GM20000 (cell line): ENCODE data around the gene SH3D19.

Source experiments
- DNase-seq: peaks from one replicate; pipeline ENCODE4 v3.0.0; 2012; ENCODE audit warnings: low spot score
- TF ChIP-seq, protein P1 (sequence below): IDR thresholded peaks from 2 replicates; pipeline ENCODE4 v1.5.1; 2012; ENCODE audit warnings: mild to moderate bottlenecking, control low read depth; ENCODE audit errors: extremely low read depth, missing control alignments

SH3D19 gene

DNA sequence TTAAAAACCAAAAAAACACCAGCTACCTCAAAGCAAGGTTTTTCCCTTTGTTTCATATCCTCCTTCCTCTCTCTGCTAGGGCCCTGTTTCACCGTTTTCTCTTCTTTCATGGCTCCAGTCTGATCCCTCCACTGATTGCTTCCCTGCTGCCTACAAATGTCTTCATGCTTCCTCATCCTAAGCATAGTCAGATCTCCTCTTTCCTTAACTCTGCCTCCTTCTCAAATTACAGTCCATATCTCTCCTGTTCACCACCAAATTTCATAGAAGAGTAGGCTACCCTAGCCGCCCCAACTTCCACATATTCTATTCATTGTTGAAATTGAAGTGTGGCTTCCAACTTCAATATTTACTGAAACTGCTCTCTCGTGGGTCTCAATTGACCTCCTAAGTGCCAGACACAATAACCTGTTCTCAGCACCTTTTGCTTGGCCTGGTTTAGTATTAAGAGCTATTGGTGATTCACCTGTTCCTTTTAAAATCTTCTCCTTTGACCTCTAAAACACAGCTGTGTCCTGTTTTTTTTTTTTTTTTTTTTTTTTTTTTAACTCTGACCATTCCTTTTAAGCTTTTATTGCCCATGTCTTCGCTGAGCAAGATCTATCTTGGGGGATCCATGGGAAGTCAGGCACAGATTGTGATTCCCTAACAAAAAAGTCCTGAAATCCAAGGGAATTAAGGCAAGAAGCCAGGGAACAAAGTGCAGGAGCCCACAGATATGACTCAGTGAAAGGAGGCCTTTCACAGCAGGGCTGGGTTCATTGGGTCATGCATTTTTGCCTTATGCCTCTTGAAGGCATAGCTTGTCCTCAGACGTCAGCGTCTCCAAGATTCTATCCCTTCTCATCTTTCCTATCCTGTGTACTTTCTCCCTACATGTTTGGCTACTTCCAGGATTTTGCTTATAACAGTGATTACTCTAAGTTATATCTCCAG is 140.6 kb downstream of the SH3D19 start:
- no peak for DNase-seq

DNA sequence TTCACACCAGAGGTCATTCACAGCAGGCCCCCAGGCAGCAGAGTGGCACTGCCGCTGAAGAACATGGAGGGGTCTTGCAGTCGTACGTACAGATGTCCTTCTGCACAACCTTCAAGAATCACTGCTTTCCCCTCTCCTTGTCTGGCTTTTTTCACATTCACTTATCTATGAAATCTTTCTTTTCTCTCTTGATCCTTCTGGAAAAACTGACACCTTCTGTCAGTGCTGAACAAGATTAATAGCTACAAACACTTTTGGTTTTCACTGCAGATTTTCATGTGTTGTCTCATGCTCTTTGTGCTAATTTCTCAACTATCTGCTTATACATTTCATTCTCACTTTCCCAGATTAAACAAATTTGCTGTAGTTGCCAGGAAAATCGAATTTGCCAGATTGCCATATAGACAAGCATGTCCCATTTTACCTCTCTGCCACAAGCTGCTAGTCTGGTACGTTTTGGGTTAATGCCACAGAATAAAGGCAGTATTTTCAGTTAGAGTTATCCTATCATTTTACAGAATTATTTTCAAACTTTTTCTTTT is 142.9 kb downstream of the SH3D19 start:
- DNase-seq: no peak
- TF ChIP-seq, protein P1, sequence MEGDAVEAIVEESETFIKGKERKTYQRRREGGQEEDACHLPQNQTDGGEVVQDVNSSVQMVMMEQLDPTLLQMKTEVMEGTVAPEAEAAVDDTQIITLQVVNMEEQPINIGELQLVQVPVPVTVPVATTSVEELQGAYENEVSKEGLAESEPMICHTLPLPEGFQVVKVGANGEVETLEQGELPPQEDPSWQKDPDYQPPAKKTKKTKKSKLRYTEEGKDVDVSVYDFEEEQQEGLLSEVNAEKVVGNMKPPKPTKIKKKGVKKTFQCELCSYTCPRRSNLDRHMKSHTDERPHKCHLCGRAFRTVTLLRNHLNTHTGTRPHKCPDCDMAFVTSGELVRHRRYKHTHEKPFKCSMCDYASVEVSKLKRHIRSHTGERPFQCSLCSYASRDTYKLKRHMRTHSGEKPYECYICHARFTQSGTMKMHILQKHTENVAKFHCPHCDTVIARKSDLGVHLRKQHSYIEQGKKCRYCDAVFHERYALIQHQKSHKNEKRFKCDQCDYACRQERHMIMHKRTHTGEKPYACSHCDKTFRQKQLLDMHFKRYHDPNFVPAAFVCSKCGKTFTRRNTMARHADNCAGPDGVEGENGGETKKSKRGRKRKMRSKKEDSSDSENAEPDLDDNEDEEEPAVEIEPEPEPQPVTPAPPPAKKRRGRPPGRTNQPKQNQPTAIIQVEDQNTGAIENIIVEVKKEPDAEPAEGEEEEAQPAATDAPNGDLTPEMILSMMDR: no peak

More for the DNA sequence above, 140.6 kb downstream of the SH3D19 start:
- TF ChIP-seq, protein P1: no peak

DNA sequence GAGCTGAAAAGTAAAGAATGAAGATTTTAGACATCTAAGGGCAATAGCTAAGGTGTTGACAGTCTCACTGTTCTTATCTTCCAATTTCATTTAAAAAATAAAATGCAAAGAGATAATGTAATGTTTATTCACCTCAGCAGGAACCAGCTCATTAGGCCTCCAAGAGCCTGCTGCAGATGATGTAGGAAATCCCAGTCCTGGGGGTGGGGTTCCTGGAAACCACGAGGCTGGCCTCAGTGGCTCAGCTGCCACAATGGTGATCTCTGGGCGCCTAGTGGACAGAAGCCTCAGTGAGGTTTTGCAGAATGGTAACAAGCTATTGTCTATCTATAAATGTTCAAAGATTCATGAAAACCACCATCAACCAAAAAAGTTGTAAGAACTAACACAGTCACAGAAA is 148.7 kb downstream of the SH3D19 start:
- TF ChIP-seq, protein P1: no peak
- no peak for DNase-seq

DNA sequence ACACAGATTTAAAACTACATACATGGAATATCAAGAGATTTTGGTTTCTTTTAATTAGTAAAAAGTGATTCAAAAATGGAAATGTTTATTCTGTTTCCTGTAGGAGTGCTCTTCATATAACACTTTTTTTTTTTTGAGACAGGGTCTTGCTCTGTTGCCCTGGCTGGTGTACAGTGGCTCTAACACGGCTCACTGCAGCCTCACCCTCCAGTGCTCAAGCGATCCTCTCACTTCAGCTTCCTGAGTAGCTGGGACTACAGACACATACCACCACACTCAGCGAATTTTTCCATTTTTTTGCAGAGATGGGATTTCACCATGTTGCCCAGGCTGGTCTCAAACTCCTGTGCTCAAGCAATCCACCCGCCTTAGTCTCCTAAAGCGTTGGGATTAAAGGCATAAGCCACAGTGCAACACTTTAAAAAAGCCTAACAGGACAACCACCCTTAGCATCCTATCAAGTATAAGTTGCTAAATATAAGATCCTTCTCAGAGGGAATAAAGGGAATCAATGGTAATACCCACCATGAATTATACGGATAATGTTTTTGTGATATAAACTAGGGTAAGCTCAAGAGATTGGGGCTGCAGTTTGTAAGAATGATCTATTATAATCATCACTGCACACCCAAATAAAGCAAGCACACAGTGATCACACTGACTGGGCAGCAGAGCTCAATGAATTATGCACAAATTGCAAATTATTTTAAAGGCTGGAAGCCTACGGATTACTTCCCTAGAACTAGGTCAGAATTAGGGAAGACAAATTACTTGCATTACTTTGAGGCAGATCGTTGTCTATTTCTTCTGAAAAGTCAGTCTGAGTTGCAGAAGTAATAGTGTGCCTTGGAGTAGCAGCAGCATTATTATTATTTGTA is 149.4 kb downstream of the SH3D19 start:
- DNase-seq: no peak
- TF ChIP-seq, protein P1: no peak

DNA sequence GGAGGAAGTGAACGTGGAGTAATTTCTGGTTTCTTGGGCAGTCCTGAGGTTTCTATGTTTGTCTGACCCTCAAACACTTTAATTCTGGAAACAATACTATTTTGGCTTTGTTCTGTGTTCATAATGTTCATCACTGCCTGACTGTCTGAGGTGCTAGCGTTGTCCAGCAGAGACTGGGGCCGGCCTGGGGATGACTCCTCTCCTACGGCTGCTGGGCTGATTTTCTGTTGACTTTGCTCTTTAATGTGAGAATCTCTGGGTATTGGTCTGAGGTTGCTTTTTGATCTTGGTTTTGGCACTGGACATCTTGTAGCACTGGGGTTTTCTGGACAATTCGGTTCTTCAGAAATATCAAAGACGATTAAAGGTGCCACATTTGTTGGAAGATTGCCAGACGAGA is 150.2 kb downstream of the SH3D19 start:
- TF ChIP-seq, protein P1: no peak

DNA sequence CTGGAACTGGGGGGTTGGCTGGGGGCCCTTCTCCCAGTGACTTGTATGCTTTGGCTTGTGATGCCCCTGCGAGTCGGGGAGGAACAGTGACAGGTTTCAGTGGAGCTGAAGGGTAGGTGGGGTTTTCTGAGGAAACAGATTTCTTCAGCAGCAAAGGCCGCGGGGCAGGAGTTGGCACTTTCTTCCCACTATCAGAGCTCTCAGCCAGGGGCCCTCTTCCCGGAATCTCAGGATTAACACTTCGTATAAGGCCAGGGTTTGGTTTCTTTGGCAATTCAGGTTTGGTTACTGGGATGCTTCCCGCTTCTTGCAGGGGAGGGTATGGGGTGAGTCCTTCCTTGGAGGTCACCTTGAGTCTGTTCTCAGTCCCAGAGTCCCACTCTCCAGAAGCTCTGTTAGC is 150.6 kb downstream of the SH3D19 start:
- no peak for DNase-seq
- TF ChIP-seq, protein P1: no peak

More for the DNA sequence above, 150.2 kb downstream of the SH3D19 start:
- no peak for DNase-seq
